Mammary epithelial cell (primary cell): Measurements from ENCODE around the gene SEMA3C.

ENCODE experiments used
- CTCF ChIP-seq, 2 donors: IDR thresholded peaks in 1 of 2; conservative IDR thresholded peaks in 1 of 2; 2 replicates each; pipeline ENCODE4 v1.5.1; 2011 to 2012; ENCODE audit warnings: inconsistent platforms in 2 of 2, low read length in 2 of 2, mild to moderate bottlenecking in 2 of 2, control low read depth in 1 of 2, low read depth in 1 of 2; ENCODE audit not compliant: insufficient read depth in 1 of 2; ENCODE audit errors: extremely low read depth in 1 of 2
- EZH2 ChIP-seq: IDR thresholded peaks from 2 replicates; pipeline ENCODE4 v1.6.1; 2012; ENCODE audit warnings: low read length, inconsistent platforms, borderline replicate concordance

- TF ChIP-seq CTCF (conservative IDR thresholded peaks at IDR 0.05 in 1 of 2, IDR thresholded peaks at IDR 0.05 in 1 of 2; ENCODE audit: extremely low read depth in 1 of 2, insufficient read depth in 1 of 2, low read depth in 1 of 2, low read length in 2 of 2), result no peak
- TF ChIP-seq EZH2, result no peak
Measured at GRCh38 chr7:80847027-80847426, 71.8 kb downstream of the SEMA3C start.
